ENCODE results near the gene SHB. TPM values are rescaled to one million over a fixed set of nuclear protein-coding genes. Genes with fewer than 3 reads are reported as not detected.

The SHB gene
- total RNA-seq, 2 donors from 2014 or later = 41.7 to 57.9 TPM

DNA sequence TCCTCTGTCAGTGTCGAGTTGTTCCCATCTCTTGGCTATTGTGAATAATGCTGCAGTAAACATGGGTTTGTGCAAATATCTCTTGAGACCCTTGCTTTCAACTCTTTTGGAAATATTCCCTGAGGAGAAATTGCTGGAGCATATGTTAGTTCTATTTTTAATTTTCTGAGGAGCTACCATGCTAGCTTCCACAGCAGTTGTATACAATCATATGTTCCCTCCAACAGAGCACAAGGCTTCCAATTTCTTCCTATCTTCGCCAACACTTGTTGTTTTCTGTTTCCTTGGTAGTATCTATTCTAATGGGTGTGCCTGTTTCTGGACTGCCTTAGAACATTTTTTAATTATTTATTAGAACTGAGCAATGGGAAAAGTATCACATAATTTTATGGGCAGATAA is 23.6 kb upstream of the SHB start:
- Histone ChIP-seq H3K4me1 (ENCODE audit: control insufficient read depth in 1 of 2, low read depth in 2 of 2) (peaks cover 0 to 8% of the 10 kb centered on the region in 2 donors), H3K36me3 (no peaks in the 10 kb centered on the region), H3K9me3 (no peaks in the 10 kb centered on the region), H3K27ac (no peak overlapping the region), H3K27me3 (replicated peaks; ENCODE audit: insufficient read depth) (no peaks in the 10 kb centered on the region), H3K4me3 (no peak overlapping the region)
- ATAC-seq (ENCODE audit: insufficient number of reproducible peaks, low FRiP score, low read depth) = no peak
- TF ChIP-seq, protein P1, sequence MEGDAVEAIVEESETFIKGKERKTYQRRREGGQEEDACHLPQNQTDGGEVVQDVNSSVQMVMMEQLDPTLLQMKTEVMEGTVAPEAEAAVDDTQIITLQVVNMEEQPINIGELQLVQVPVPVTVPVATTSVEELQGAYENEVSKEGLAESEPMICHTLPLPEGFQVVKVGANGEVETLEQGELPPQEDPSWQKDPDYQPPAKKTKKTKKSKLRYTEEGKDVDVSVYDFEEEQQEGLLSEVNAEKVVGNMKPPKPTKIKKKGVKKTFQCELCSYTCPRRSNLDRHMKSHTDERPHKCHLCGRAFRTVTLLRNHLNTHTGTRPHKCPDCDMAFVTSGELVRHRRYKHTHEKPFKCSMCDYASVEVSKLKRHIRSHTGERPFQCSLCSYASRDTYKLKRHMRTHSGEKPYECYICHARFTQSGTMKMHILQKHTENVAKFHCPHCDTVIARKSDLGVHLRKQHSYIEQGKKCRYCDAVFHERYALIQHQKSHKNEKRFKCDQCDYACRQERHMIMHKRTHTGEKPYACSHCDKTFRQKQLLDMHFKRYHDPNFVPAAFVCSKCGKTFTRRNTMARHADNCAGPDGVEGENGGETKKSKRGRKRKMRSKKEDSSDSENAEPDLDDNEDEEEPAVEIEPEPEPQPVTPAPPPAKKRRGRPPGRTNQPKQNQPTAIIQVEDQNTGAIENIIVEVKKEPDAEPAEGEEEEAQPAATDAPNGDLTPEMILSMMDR (IDR thresholded peaks at IDR 0.05) = no peak
- no peak for DNase-seq (ENCODE audit: low spot score)

GRCh38 chr9:38092200-38092524 is 23.1 kb upstream of the SHB start:
- no peak for DNase-seq (ENCODE audit: low spot score)
- no peak overlapping the region for H3K27ac ChIP-seq
- H3K4me1 ChIP-seq (ENCODE audit: control insufficient read depth in 1 of 2, low read depth in 2 of 2) = peaks cover 0 to 8% of the 10 kb centered on the region in 2 donors
- no peaks in the 10 kb centered on the region for H3K36me3 ChIP-seq
- TF ChIP-seq, protein P1 (IDR thresholded peaks at IDR 0.05) = no peak
- H3K4me3 ChIP-seq = no peak overlapping the region
- H3K9me3 ChIP-seq = no peaks in the 10 kb centered on the region
- no peaks in the 10 kb centered on the region for H3K27me3 ChIP-seq (replicated peaks; ENCODE audit: insufficient read depth)
- ATAC-seq (ENCODE audit: insufficient number of reproducible peaks, low FRiP score, low read depth) = no peak

DNA sequence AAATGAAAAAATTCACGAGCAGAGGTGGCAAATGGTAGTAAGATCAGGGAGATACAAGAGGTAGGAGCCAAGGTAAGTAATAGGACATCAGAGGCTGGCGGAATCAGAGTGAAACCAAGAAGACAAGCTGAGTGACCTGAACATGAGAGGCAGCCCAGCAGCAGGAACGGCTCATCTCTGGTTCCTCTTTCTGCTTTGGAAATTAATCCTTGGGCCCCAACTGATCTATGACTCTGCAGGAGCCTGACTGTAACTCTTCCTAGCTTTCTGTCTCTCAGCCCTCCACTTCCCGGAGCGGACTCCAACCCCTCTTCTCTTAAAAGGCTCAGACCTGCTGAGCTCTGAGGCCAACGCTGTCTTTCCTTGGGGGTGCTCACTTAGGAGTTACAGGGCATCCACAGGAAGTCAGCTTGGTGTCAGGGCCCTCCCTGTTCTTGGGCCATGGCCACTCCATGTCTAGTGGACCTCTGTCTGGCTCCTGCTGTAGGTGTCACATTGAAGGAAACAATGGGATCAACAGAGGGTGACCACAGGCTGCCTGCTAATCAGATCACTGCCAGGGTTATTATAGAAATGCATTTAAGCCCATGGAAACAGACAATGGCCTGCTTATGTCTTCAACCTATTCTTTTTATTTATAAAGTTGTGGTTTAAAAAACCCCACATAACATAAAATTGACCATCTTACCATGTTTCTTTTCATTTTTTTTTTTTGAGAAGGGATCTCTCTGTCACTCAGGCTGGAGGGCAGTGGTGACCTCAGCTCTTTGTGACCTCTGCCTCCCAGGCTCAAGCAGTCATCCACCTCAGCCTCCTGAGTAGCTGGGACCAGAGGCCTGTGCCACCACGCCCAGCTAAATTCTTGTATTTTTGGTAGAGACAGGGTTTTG is 22.5 kb upstream of the SHB start:
- no peaks in the 10 kb centered on the region for H3K36me3 ChIP-seq
- TF ChIP-seq, protein P1 (IDR thresholded peaks at IDR 0.05) = no peak
- DNase-seq (ENCODE audit: low spot score) (no peak), ATAC-seq (ENCODE audit: insufficient number of reproducible peaks, low FRiP score, low read depth) (no peak)
- no peaks in the 10 kb centered on the region for H3K9me3 ChIP-seq
- H3K27ac ChIP-seq = no peak overlapping the region
- no peaks in the 10 kb centered on the region for H3K27me3 ChIP-seq (replicated peaks; ENCODE audit: insufficient read depth)
- peaks cover 0 to 8% of the 10 kb centered on the region in 2 donors for H3K4me1 ChIP-seq (ENCODE audit: control insufficient read depth in 1 of 2, low read depth in 2 of 2)
- H3K4me3 ChIP-seq = no peak overlapping the region

DNA sequence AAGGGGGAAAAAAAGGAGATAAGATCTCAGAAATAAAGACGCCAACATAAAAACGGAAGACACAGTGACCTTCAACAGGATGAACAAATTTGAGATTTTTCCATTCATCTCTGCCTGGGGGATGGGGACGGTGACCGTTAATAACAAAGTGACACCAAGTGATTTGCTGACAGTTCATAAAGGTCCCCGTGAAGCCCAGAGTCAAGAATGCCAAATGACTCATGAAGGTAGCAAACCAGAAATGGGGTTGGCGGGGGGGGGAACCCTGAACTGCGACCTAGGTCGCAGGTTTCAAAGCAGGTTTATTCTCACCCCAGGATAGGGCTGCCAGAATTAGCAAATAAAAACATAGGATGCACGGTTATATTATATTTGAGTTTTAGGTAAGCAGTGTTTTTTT is 21.1 kb upstream of the SHB start:
- Histone ChIP-seq H3K4me1 (ENCODE audit: control insufficient read depth in 1 of 2, low read depth in 2 of 2) (peaks cover 0 to 8% of the 10 kb centered on the region in 2 donors), H3K27ac (no peak overlapping the region), H3K36me3 (no peaks in the 10 kb centered on the region), H3K4me3 (no peak overlapping the region), H3K9me3 (no peaks in the 10 kb centered on the region), H3K27me3 (replicated peaks; ENCODE audit: insufficient read depth) (no peaks in the 10 kb centered on the region)
- TF ChIP-seq, protein P1 (IDR thresholded peaks at IDR 0.05) = no peak
- DNase-seq (ENCODE audit: low spot score) (no peak), ATAC-seq (ENCODE audit: insufficient number of reproducible peaks, low FRiP score, low read depth) (no peak)

GRCh38 chr9:38089387-38090165 is 20.5 kb upstream of the SHB start:
- Histone ChIP-seq H3K27ac (no peak overlapping the region), H3K4me3 (no peak overlapping the region), H3K27me3 (replicated peaks; ENCODE audit: insufficient read depth) (no peaks in the 10 kb centered on the region), H3K36me3 (no peaks in the 10 kb centered on the region), H3K4me1 (ENCODE audit: control insufficient read depth in 1 of 2, low read depth in 2 of 2) (peaks cover 0 to 8% of the 10 kb centered on the region in 2 donors), H3K9me3 (no peaks in the 10 kb centered on the region)
- no peak for DNase-seq (ENCODE audit: low spot score)
- TF ChIP-seq, protein P1 (IDR thresholded peaks at IDR 0.05) = no peak
- no peak for ATAC-seq (ENCODE audit: insufficient number of reproducible peaks, low FRiP score, low read depth)

Measured in thoracic aorta (tissue), 2 donors.